ENCODE results near the gene TAS2R60. TPM values are rescaled to one million over a fixed set of nuclear protein-coding genes. Genes with fewer than 3 reads are reported as not detected.

The TAS2R60 gene
- total and polyA plus RNA-seq, 4 donors = 0.50 TPM; not detected in 3

- Histone ChIP-seq H3K27ac (ENCODE audit: low read depth in 1 of 2, low read length in 2 of 2) (no peak overlapping the region), H3K36me3 (ENCODE audit: control insufficient read depth in 4 of 4, insufficient read depth in 3 of 4, low read depth in 1 of 4, low read length in 3 of 4) (no peaks in the 10 kb centered on the region), H3K9ac (ENCODE audit: low read depth in 1 of 2, low read length in 2 of 2) (no peak overlapping the region), H3K4me3 (ENCODE audit: low read depth in 1 of 3, low read length in 3 of 3) (no peak overlapping the region), H3K9me3 (ENCODE audit: control insufficient read depth in 4 of 4, low read length in 3 of 4) (no peaks in the 10 kb centered on the region), H3K4me1 (ENCODE audit: control insufficient read depth in 4 of 4, insufficient read depth in 4 of 4, low read length in 3 of 4) (no peaks in the 10 kb centered on the region), H3K27me3 (ENCODE audit: control insufficient read depth in 4 of 4, insufficient read depth in 4 of 4, low read length in 3 of 4) (no peaks in the 10 kb centered on the region)
- WGBS = 87% methylated on average over 2 of the region's 2 CpGs
- no peak for TF ChIP-seq TAF1 (conservative IDR thresholded peaks at IDR 0.05)
- no peak for TF ChIP-seq FOXA2 (IDR thresholded peaks at IDR 0.05)
- no peak for TF ChIP-seq HNF4A (conservative IDR thresholded peaks at IDR 0.05)
- no peak for TF ChIP-seq SP1 (IDR thresholded peaks at IDR 0.05)
- no peak for DNase-seq (ENCODE audit: low spot score)
Observed at GRCh38 chr7:143455491-143455890, 12.2 kb downstream of the TAS2R60 start.

GRCh38 chr7:143455942-143456341 lies 12.7 kb downstream of the TAS2R60 start:
- TF ChIP-seq ATF3 (IDR thresholded peaks at IDR 0.05) = no peak
- no peak for TF ChIP-seq SP1 (IDR thresholded peaks at IDR 0.05)
- no peak overlapping the region for H3K9ac ChIP-seq (ENCODE audit: low read depth in 1 of 2, low read length in 2 of 2)
- H3K27me3 ChIP-seq (ENCODE audit: control insufficient read depth in 4 of 4, insufficient read depth in 4 of 4, low read length in 3 of 4) = no peaks in the 10 kb centered on the region
- H3K4me1 ChIP-seq (ENCODE audit: control insufficient read depth in 4 of 4, insufficient read depth in 4 of 4, low read length in 3 of 4) = no peaks in the 10 kb centered on the region
- WGBS = 85% methylated on average over 4 of the region's 4 CpGs
- no peaks in the 10 kb centered on the region for H3K9me3 ChIP-seq (ENCODE audit: control insufficient read depth in 4 of 4, low read length in 3 of 4)
- H3K36me3 ChIP-seq (ENCODE audit: control insufficient read depth in 4 of 4, insufficient read depth in 3 of 4, low read depth in 1 of 4, low read length in 3 of 4) = no peaks in the 10 kb centered on the region
- no peak overlapping the region for H3K27ac ChIP-seq (ENCODE audit: low read depth in 1 of 2, low read length in 2 of 2)
- no peak overlapping the region for H3K4me3 ChIP-seq (ENCODE audit: low read depth in 1 of 3, low read length in 3 of 3)
- DNase-seq (ENCODE audit: low spot score) = no peak

GRCh38 chr7:143456992-143457793 lies 13.9 kb downstream of the TAS2R60 start:
- Histone ChIP-seq H3K4me3 (ENCODE audit: low read depth in 1 of 3, low read length in 3 of 3) (no peak overlapping the region), H3K9me3 (ENCODE audit: control insufficient read depth in 4 of 4, low read length in 3 of 4) (no peaks in the 10 kb centered on the region), H3K36me3 (ENCODE audit: control insufficient read depth in 4 of 4, insufficient read depth in 3 of 4, low read depth in 1 of 4, low read length in 3 of 4) (no peaks in the 10 kb centered on the region), H3K4me1 (ENCODE audit: control insufficient read depth in 4 of 4, insufficient read depth in 4 of 4, low read length in 3 of 4) (no peaks in the 10 kb centered on the region), H3K27me3 (ENCODE audit: control insufficient read depth in 4 of 4, insufficient read depth in 4 of 4, low read length in 3 of 4) (no peaks in the 10 kb centered on the region), H3K9ac (ENCODE audit: low read depth in 1 of 2, low read length in 2 of 2) (no peak overlapping the region), H3K27ac (ENCODE audit: low read depth in 1 of 2, low read length in 2 of 2) (no peak overlapping the region)
- DNase-seq (ENCODE audit: low spot score) = no peak
- 89% methylated on average over 4 of the region's 4 CpGs for WGBS
- TF ChIP-seq FOXA1 (IDR thresholded peaks at IDR 0.05) (no peak), TAF1 (conservative IDR thresholded peaks at IDR 0.05) (no peak), RAD21 (IDR thresholded peaks at IDR 0.05) (no peak), EGR1 (IDR thresholded peaks at IDR 0.05; ENCODE audit: low read depth in 2 of 2) (no peak), HNF4G (IDR thresholded peaks at IDR 0.05) (no peak)

GRCh38 chr7:143458263-143458662 lies 15.0 kb downstream of the TAS2R60 start:
- no peak for DNase-seq (ENCODE audit: low spot score)
- Histone ChIP-seq H3K4me3 (ENCODE audit: low read depth in 1 of 3, low read length in 3 of 3) (no peak overlapping the region), H3K9me3 (ENCODE audit: control insufficient read depth in 4 of 4, low read length in 3 of 4) (no peaks in the 10 kb centered on the region), H3K36me3 (ENCODE audit: control insufficient read depth in 4 of 4, insufficient read depth in 3 of 4, low read depth in 1 of 4, low read length in 3 of 4) (no peaks in the 10 kb centered on the region), H3K9ac (ENCODE audit: low read depth in 1 of 2, low read length in 2 of 2) (no peak overlapping the region), H3K4me1 (ENCODE audit: control insufficient read depth in 4 of 4, insufficient read depth in 4 of 4, low read length in 3 of 4) (no peaks in the 10 kb centered on the region), H3K27me3 (ENCODE audit: control insufficient read depth in 4 of 4, insufficient read depth in 4 of 4, low read length in 3 of 4) (no peaks in the 10 kb centered on the region), H3K27ac (ENCODE audit: low read depth in 1 of 2, low read length in 2 of 2) (no peak overlapping the region)
- no peak for TF ChIP-seq ZBTB33 (IDR thresholded peaks at IDR 0.05)
- no peak for TF ChIP-seq HNF4G (IDR thresholded peaks at IDR 0.05)
- TF ChIP-seq SP1 (IDR thresholded peaks at IDR 0.05) = no peak
- TF ChIP-seq MAX (IDR thresholded peaks at IDR 0.05) = no peak
- no peak for TF ChIP-seq FOXA2 (IDR thresholded peaks at IDR 0.05)
- no peak for TF ChIP-seq NR2F2 (IDR thresholded peaks at IDR 0.05)
- no peak for TF ChIP-seq REST (IDR thresholded peaks at IDR 0.05)
- TF ChIP-seq ATF3 (IDR thresholded peaks at IDR 0.05) = no peak
- WGBS = 82% methylated on average over 3 of the region's 3 CpGs

Data from liver (tissue), 9 donors.